ENCODE measurements around the gene SPSB3. TPM values are rescaled to one million over a fixed set of nuclear protein-coding genes. Genes with fewer than 3 reads are reported as not detected.

Gene SPSB3
- total and polyA plus RNA-seq, 2 of the 13 experiments (the other 11 are each of a cell fraction or from before 2014, with no cell fraction given): 13.2 to 21.9 TPM

GRCh38 chr16:1758923-1759322 is 23.4 kb downstream of the SPSB3 start:
- DNase-seq (ENCODE audit: low spot score) (no peak), ATAC-seq (no peak), FAIRE-seq (no peak)
- Histone ChIP-seq H2AFZ (ENCODE audit: low read length) (no peak overlapping the region), H3K4me3 (replicated peaks in 1 of 3; ENCODE audit: insufficient read depth in 1 of 3, low read depth in 2 of 3, low read length in 3 of 3) (no peak overlapping the region), H3K27me3 (ENCODE audit: control insufficient read depth in 1 of 2, insufficient read depth in 2 of 2, low read length in 2 of 2) (no peaks in the 10 kb centered on the region), H3K9me3 (ENCODE audit: low read length) (no peaks in the 10 kb centered on the region), H3K79me2 (ENCODE audit: insufficient read depth, low read length) (no peaks in the 10 kb centered on the region), H3K4me1 (ENCODE audit: insufficient read depth, low read length) (peaks cover 10% of the 10 kb centered on the region), H3K4me2 (ENCODE audit: low read depth, low read length) (no peak overlapping the region), H3K9ac (ENCODE audit: insufficient read depth, low read depth, low read length) (no peak overlapping the region), H4K20me1 (ENCODE audit: insufficient read depth, low read length) (no peaks in the 10 kb centered on the region), H3K27ac (ENCODE audit: extremely low read length, insufficient read depth, low read length) (no peak overlapping the region), H3K36me3 (replicated peaks in 1 of 2; ENCODE audit: control insufficient read depth in 1 of 2, insufficient read depth in 2 of 2, low read length in 2 of 2) (peaks cover 11 to 34% of the 10 kb centered on the region in 2 experiments; a peak in 4 of 5 replicates)
- intact Hi-C loops (cut with micrococcal nuclease; ENCODE audit: unreplicated experiment) (no loop called here), in situ Hi-C loops (cut with HindIII; ENCODE audit: extremely low pct_ligation_motif_present, low pct_unique_long_range_greater_than_20kb) (no loop called here)
- no peak for TF ChIP-seq ZNF354B (CRISPR knock-in tag; IDR thresholded peaks at IDR 0.05)
- no peak for TF ChIP-seq XBP1 (CRISPR knock-in tag; IDR thresholded peaks at IDR 0.05)
- no peak for TF ChIP-seq XRCC5 (optimal IDR thresholded peaks at IDR 0.05; ENCODE audit: low read length)
- no peak for TF ChIP-seq THAP7 (CRISPR knock-in tag; IDR thresholded peaks at IDR 0.05)
- TF ChIP-seq, protein P1, sequence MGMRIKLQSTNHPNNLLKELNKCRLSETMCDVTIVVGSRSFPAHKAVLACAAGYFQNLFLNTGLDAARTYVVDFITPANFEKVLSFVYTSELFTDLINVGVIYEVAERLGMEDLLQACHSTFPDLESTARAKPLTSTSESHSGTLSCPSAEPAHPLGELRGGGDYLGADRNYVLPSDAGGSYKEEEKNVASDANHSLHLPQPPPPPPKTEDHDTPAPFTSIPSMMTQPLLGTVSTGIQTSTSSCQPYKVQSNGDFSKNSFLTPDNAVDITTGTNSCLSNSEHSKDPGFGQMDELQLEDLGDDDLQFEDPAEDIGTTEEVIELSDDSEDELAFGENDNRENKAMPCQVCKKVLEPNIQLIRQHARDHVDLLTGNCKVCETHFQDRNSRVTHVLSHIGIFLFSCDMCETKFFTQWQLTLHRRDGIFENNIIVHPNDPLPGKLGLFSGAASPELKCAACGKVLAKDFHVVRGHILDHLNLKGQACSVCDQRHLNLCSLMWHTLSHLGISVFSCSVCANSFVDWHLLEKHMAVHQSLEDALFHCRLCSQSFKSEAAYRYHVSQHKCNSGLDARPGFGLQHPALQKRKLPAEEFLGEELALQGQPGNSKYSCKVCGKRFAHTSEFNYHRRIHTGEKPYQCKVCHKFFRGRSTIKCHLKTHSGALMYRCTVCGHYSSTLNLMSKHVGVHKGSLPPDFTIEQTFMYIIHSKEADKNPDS (CRISPR knock-in tag; IDR thresholded peaks at IDR 0.05): no peak
- TF ChIP-seq DMAP1 (CRISPR knock-in tag; IDR thresholded peaks at IDR 0.05): no peak
- no peak for TF ChIP-seq FOXK1 (CRISPR knock-in tag; IDR thresholded peaks at IDR 0.05; ENCODE audit: borderline replicate concordance, low read depth)
- TF ChIP-seq NFYC (CRISPR knock-in tag; IDR thresholded peaks at IDR 0.05): no peak
- no peak for TF ChIP-seq NCOA2 (CRISPR knock-in tag; IDR thresholded peaks at IDR 0.05)
- 98% methylated on average over 13 of the region's 18 CpGs for WGBS (ENCODE audit: low lambda C conversion rate)
- BruUV-seq (replicated peaks): no TSS peak
- POLR2A ChIA-PET: no interaction called here
- CTCF ChIA-PET (ENCODE audit: low intra/inter-chr PET ratio, low total read pairs): no interaction called here

Data from HepG2 (cell line).